SU-DHL-6 (cell line): Measurements from ENCODE around the gene C12orf60.

Experiments used
- EZH2phosphoT487 ChIP-seq: fragments of 200-600 bp; sonication (generic), shearing (Covaris generic); conservative IDR thresholded peaks from 2 replicates; pipeline ENCODE4 v1.6.1; 2018; ENCODE audit warnings: mild to moderate bottlenecking, antibody characterized with exemption, low read length, moderate library complexity, mixed read lengths
- TF ChIP-seq, protein P1 (sequence below): fragments of 200-600 bp; sonication (generic); IDR thresholded peaks from one replicate; pipeline ENCODE4 v1.5.1; 2017; ENCODE audit warnings: antibody characterized with exemption, mild to moderate bottlenecking, low read length, moderate library complexity; ENCODE audit not compliant: insufficient read depth, poor library complexity, severe bottlenecking

DNA sequence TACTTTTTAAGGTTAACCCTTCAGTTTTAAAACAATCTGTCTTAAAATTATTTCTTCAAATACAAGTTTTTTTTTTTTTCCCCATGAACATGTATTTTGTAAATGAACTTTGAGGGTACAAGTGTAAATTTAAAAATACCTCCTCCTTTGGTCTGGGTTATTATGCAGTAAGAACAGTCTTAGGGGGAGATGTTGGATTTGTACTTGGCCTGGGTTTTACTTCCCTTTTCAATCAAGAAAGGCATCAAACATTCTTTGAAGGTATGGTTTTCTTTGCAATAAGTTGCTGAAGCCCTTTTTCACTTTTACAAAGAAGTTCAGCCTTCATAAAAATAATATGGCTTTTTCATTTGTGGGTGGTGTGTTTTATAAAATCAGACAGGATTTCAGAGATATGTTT, 20.7 kb upstream of the C12orf60 start:
- TF ChIP-seq EZH2phosphoT487: no peak
- TF ChIP-seq, protein P1, sequence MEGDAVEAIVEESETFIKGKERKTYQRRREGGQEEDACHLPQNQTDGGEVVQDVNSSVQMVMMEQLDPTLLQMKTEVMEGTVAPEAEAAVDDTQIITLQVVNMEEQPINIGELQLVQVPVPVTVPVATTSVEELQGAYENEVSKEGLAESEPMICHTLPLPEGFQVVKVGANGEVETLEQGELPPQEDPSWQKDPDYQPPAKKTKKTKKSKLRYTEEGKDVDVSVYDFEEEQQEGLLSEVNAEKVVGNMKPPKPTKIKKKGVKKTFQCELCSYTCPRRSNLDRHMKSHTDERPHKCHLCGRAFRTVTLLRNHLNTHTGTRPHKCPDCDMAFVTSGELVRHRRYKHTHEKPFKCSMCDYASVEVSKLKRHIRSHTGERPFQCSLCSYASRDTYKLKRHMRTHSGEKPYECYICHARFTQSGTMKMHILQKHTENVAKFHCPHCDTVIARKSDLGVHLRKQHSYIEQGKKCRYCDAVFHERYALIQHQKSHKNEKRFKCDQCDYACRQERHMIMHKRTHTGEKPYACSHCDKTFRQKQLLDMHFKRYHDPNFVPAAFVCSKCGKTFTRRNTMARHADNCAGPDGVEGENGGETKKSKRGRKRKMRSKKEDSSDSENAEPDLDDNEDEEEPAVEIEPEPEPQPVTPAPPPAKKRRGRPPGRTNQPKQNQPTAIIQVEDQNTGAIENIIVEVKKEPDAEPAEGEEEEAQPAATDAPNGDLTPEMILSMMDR: no peak
